Sigmoid colon (tissue), 4 donors: ENCODE measurements around the gene PCYT2.

Source experiments
- POLR2A ChIP-seq, 2 donors: fragments of 450-650 bp; IDR thresholded peaks; one replicate each; pipeline ENCODE4 v1.6.1; 2016; ENCODE audit warnings: antibody characterized with exemption in 2 of 2, mild to moderate bottlenecking in 2 of 2, moderate library complexity in 2 of 2
- POLR2AphosphoS5 ChIP-seq, 4 donors: sonication (generic); formaldehyde crosslinking; IDR thresholded peaks; one replicate each; pipeline ENCODE4 v1.6.1; 2017; ENCODE audit warnings: antibody characterized with exemption in 4 of 4
- TF ChIP-seq, protein P1 (sequence below), 4 experiments: fragments of 450-650 bp in 3 of 4; fragments of 200-600 bp in 1 of 4; IDR thresholded peaks; one replicate each; pipeline ENCODE4 v1.5.1; 2016 to 2019; ENCODE audit warnings: antibody characterized with exemption in 4 of 4, mild to moderate bottlenecking in 3 of 4, moderate library complexity in 2 of 4

DNA sequence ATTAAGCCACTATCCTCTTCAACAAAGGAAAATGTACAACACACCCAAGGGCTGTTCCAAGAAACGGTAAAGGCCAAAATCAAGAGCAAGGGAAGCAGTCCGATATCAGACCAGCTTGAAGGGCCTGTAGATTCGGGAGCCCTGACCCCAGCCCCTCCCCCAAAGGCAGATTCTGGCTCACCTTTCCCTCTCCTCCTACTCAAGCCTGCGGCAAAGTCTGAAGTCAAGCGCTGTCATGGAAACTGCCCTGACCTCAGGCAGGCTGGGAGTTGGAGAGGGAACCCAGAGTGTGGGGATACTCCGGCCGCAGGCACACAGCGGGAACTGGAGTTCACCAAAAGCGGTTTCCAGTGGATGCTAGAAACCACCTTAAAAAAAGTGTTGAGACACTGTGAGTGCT lies 21.6 kb downstream of the PCYT2 start:
- TF ChIP-seq, protein P1, sequence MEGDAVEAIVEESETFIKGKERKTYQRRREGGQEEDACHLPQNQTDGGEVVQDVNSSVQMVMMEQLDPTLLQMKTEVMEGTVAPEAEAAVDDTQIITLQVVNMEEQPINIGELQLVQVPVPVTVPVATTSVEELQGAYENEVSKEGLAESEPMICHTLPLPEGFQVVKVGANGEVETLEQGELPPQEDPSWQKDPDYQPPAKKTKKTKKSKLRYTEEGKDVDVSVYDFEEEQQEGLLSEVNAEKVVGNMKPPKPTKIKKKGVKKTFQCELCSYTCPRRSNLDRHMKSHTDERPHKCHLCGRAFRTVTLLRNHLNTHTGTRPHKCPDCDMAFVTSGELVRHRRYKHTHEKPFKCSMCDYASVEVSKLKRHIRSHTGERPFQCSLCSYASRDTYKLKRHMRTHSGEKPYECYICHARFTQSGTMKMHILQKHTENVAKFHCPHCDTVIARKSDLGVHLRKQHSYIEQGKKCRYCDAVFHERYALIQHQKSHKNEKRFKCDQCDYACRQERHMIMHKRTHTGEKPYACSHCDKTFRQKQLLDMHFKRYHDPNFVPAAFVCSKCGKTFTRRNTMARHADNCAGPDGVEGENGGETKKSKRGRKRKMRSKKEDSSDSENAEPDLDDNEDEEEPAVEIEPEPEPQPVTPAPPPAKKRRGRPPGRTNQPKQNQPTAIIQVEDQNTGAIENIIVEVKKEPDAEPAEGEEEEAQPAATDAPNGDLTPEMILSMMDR (IDR thresholded peaks at IDR 0.05) = no peak
- no peak for TF ChIP-seq POLR2A (IDR thresholded peaks at IDR 0.05)
- TF ChIP-seq POLR2AphosphoS5 (IDR thresholded peaks at IDR 0.05) = no peak
